Spleen (tissue), 11 donors: ENCODE data around the gene TPK1. TPM values are rescaled to one million over a fixed set of nuclear protein-coding genes. Genes with fewer than 3 reads are reported as not detected.

ENCODE experiments used
- DNase-seq: peaks from one replicate; pipeline ENCODE4 v3.0.0-alpha.2; 2020
- H3K27ac ChIP-seq, 8 donors: fragments of 200-600 bp; sonication (generic) in 7 of 8; 1 replicate in 4 of 8; 2 replicates in 4 of 8; pipeline versions ENCODE4 v1.5.0 to v1.8.0; 2016 to 2021; ENCODE audit warnings: inconsistent platforms in 4 of 8, mild to moderate bottlenecking in 4 of 8, moderate library complexity in 1 of 8
- H3K27me3 ChIP-seq, 7 donors: fragments of 200-600 bp; sonication (generic) in 6 of 7; replicated peaks in 1 of 7; 1 replicate in 4 of 7; 2 replicates in 3 of 7; pipeline versions ENCODE4 v1.5.0 to v1.8.0; 2016 to 2021; ENCODE audit warnings: inconsistent platforms in 3 of 7, mild to moderate bottlenecking in 1 of 7
- H3K36me3 ChIP-seq, 6 donors: fragments of 200-600 bp; sonication (generic) in 5 of 6; 1 replicate in 4 of 6; 2 replicates in 2 of 6; pipeline versions ENCODE4 v1.5.0 to v1.8.0; 2016 to 2021; ENCODE audit warnings: inconsistent platforms in 2 of 6
- H3K4me1 ChIP-seq, 6 donors: fragments of 200-600 bp; sonication (generic) in 5 of 6; 1 replicate in 3 of 6; 2 replicates in 3 of 6; pipeline versions ENCODE4 v1.5.0 to v1.8.0; 2016 to 2021; ENCODE audit warnings: inconsistent platforms in 3 of 6
- H3K4me3 ChIP-seq, 8 donors: fragments of 200-600 bp; sonication (generic) in 7 of 8; 1 replicate in 4 of 8; 2 replicates in 4 of 8; pipeline versions ENCODE4 v1.5.0 to v1.8.0; 2016 to 2021; ENCODE audit warnings: inconsistent platforms in 4 of 8, mild to moderate bottlenecking in 4 of 8, moderate library complexity in 2 of 8
- H3K9me3 ChIP-seq, 8 donors: fragments of 200-600 bp; sonication (generic) in 7 of 8; 1 replicate in 4 of 8; 2 replicates in 4 of 8; pipeline versions ENCODE4 v1.5.0 to v1.8.0; 2016 to 2021; ENCODE audit warnings: inconsistent platforms in 4 of 8
- CTCF ChIP-seq, 11 experiments: fragments of 200-600 bp in 7 of 11; fragments of 450-650 bp in 4 of 11; sonication (generic) in 4 of 11; IDR thresholded peaks in 8 of 11; conservative IDR thresholded peaks in 3 of 11; 1 replicate in 7 of 11; 2 replicates in 4 of 11; pipeline versions ENCODE4 v1.4.0 to v1.8.0; 2016 to 2021; ENCODE audit warnings: antibody characterized with exemption in 11 of 11, inconsistent platforms in 4 of 11, mild to moderate bottlenecking in 1 of 11
- POLR2A ChIP-seq, 3 donors: fragments of 450-650 bp; IDR thresholded peaks; one replicate each; pipeline ENCODE4 v1.5.1; 2017; ENCODE audit warnings: antibody characterized with exemption in 3 of 3, mild to moderate bottlenecking in 1 of 3
- POLR2AphosphoS5 ChIP-seq, 3 donors: sonication (generic); formaldehyde crosslinking; IDR thresholded peaks; one replicate each; pipeline ENCODE4 v1.5.1; 2017; ENCODE audit warnings: antibody characterized with exemption in 3 of 3
- WGBS, 5 donors: extraction: QIAGEN DNeasy Blood & Tissue Kit in 3 of 5; methylation state at CpG; one replicate each; pipeline versions ENCODE4 v1.1.5 to v1.1.7; 2013 to 2018; 5-methylcytosine and 5-hydroxymethylcytosine counted together
- intact Hi-C: fragments of 100-400 bp; cut with DNase I; formaldehyde crosslinking; loops from one replicate; pipeline ENCODE4 v1.15.0; 2023; ENCODE audit warnings: low total_unique reads
- polyA plus RNA-seq, 3 donors: library from polyadenylated mRNA; stranded (reverse); fragments of 200-250 nt; gene quantifications; one replicate each; pipeline ENCODE4 v1.2.1, GENCODE V29; 2013
- total RNA-seq, 7 donors: library from RNA; depleted of rRNA in 3 of 7; stranded (reverse); fragments of >200 nt in 3 of 7; fragmentation: NEBNext Ultra II Directional in 4 of 7; extraction: Animal tissue kit (Norgen Biotek cat#: 25700) in 4 of 7; gene quantifications; one replicate each; pipeline versions ENCODE4 v1.1.0 to v1.2.1, GENCODE V29; 2016 to 2021
- donor health status: healthy with polysubstance abuse.
- donor health status: DM: no; HTN: no; CAD: no; lungs with moderate emphysema.
- donor health status: DM: no; HTN: no; CAD: no.
- donor health status: Bipolar disorder and iron deficiency.
- donor health status: healthy.
- donor health status: DM: no; HTN: no; CAD: no.
- donor health status: DM: yes; HTN: yes; CAD: no.

TPK1 gene
- total and polyA plus RNA-seq, 10 donors: 8.9 to 30.2 (median 17.8) TPM

- 72 to 86% (median 80%) methylated on average over 1 of the region's 1 CpG for WGBS, 5 donors
- H3K36me3 ChIP-seq: no peaks in the 10 kb centered on the region
- no peaks in the 10 kb centered on the region for H3K4me1 ChIP-seq
- TF ChIP-seq POLR2A (IDR thresholded peaks at IDR 0.05): no peak
- TF ChIP-seq CTCF (IDR thresholded peaks at IDR 0.05 in 8 of 11, conservative IDR thresholded peaks at IDR 0.05 in 3 of 11): no peak
- TF ChIP-seq POLR2AphosphoS5 (IDR thresholded peaks at IDR 0.05): no peak
- no peaks in the 10 kb centered on the region for H3K27me3 ChIP-seq
- no peak overlapping the region for H3K27ac ChIP-seq
- no peak for DNase-seq
- H3K4me3 ChIP-seq: no peak overlapping the region
- intact Hi-C loops: no loop called here
- H3K9me3 ChIP-seq: no peaks in the 10 kb centered on the region
These were observed 309.9 kb downstream of the TPK1 start for GRCh38 chr7:144525956-144526355.

- no peak overlapping the region for H3K27ac ChIP-seq
- TF ChIP-seq POLR2AphosphoS5 (IDR thresholded peaks at IDR 0.05) (no peak), POLR2A (IDR thresholded peaks at IDR 0.05) (no peak), CTCF (IDR thresholded peaks at IDR 0.05 in 8 of 11, conservative IDR thresholded peaks at IDR 0.05 in 3 of 11) (no peak)
- DNase-seq: no peak
- H3K4me1 ChIP-seq: no peaks in the 10 kb centered on the region
- no peak overlapping the region for H3K4me3 ChIP-seq
- H3K9me3 ChIP-seq: no peaks in the 10 kb centered on the region
- WGBS, 5 donors: 84 to 92% (median 90%) methylated on average over 3 of the region's 3 CpGs
- intact Hi-C loops: no loop called here
- no peaks in the 10 kb centered on the region for H3K36me3 ChIP-seq
- H3K27me3 ChIP-seq: no peaks in the 10 kb centered on the region
These were observed 311.6 kb downstream of the TPK1 start for GRCh38 chr7:144524271-144524670.

GRCh38 chr7:144523621-144524020 is 312.2 kb downstream of the TPK1 start:
- no peak for DNase-seq
- intact Hi-C loops: no loop called here
- Histone ChIP-seq H3K9me3 (no peaks in the 10 kb centered on the region), H3K27ac (no peak overlapping the region), H3K27me3 (no peaks in the 10 kb centered on the region), H3K4me3 (no peak overlapping the region), H3K4me1 (no peaks in the 10 kb centered on the region), H3K36me3 (no peaks in the 10 kb centered on the region)
- TF ChIP-seq POLR2A (IDR thresholded peaks at IDR 0.05): no peak
- no peak for TF ChIP-seq CTCF (IDR thresholded peaks at IDR 0.05 in 8 of 11, conservative IDR thresholded peaks at IDR 0.05 in 3 of 11)
- no peak for TF ChIP-seq POLR2AphosphoS5 (IDR thresholded peaks at IDR 0.05)
- WGBS, 5 donors: 93 to 100% (median 97%) methylated on average over 3 of the region's 3 CpGs

GRCh38 chr7:144519925-144520324 is 315.9 kb downstream of the TPK1 start:
- WGBS, 5 donors: 68 to 75% (median 72%) methylated on average over 4 of the region's 4 CpGs
- H3K4me3 ChIP-seq: no peak overlapping the region
- no peaks in the 10 kb centered on the region for H3K9me3 ChIP-seq
- no peak for TF ChIP-seq POLR2A (IDR thresholded peaks at IDR 0.05)
- TF ChIP-seq POLR2AphosphoS5 (IDR thresholded peaks at IDR 0.05): no peak
- TF ChIP-seq CTCF (IDR thresholded peaks at IDR 0.05 in 8 of 11, conservative IDR thresholded peaks at IDR 0.05 in 3 of 11): no peak
- intact Hi-C loops: no loop called here
- no peak overlapping the region for H3K27ac ChIP-seq
- H3K27me3 ChIP-seq: no peaks in the 10 kb centered on the region
- DNase-seq: no peak
- H3K4me1 ChIP-seq: no peaks in the 10 kb centered on the region
- no peaks in the 10 kb centered on the region for H3K36me3 ChIP-seq
